GM19452 (cell line): ENCODE measurements around the gene DLG2.

ENCODE experiments used
- ATAC-seq: cut with Tn5 transposase; IDR thresholded peaks from one replicate; pipeline ENCODE4 v1.9.1; 2021; ENCODE audit not compliant: unreplicated experiment

Gene DLG2

DNA sequence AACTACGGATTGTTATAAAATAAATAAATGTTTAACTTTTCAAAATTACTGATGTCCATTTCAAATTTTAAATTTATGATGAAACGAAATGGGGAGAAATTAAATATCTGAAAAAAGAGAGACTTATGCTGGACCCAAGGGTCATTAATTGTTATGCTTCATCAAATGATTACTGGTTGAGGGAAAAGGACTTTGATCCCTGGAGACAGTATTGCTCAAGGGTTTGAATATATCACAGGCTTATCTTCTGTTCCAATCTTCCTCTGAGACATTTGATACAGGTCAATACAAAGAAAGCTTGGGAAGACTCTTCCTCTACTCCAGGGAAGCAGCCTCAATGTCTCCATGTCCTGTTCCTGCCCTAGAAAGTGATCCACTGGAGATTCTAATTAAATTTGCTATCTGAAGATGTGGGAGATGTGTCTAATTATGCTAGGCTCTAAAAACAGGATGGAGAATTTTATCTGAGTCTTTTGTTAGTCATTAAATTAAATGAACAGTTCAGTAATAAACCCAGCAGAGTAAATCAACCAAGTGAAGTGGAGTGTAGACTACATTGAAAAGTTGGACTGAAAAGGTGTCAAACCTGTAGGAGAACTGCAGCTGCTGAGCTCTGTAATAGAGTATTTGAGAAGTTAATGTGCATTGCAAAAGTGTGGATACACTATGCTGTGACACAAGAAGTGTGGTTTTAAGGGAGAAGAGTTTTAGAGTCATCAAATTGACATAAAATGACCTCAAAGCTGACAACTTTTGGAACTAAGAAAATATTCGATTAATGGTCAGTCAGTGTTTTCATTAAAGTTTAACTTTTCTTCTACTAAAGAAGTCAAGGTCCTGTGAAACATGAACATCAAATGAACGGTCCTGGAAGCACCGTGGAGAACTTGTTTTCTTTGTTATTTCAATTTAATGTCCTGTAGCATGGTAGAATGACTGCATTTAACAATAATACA, 1717.3 kb downstream of the DLG2 start:
- no peak for ATAC-seq

DNA sequence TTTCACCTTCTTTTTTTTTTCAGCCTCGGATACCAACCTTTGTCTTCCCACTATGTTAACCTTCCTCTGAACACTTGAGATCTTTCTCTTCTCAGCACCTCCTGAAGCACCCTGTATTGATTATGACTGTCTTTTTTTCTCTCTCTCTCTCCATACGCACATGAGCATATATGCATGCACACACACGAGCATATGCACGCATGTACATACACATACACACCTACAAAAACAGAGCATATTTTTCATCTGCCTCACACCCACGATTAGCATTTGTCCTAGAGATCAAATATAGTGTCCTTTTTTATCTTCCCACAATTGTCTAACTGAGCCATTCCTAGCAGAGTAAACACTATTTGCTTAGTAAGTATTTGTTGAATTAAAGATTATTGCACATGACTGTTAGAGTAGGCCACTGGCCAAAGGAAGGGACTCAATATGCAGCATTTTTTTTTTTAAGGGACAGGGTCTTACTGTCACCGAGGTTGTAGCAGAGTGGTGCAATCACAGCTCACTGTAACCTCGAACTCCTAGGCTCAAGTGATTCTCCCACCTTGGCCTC, 1718.8 kb downstream of the DLG2 start:
- ATAC-seq: no peak

DNA sequence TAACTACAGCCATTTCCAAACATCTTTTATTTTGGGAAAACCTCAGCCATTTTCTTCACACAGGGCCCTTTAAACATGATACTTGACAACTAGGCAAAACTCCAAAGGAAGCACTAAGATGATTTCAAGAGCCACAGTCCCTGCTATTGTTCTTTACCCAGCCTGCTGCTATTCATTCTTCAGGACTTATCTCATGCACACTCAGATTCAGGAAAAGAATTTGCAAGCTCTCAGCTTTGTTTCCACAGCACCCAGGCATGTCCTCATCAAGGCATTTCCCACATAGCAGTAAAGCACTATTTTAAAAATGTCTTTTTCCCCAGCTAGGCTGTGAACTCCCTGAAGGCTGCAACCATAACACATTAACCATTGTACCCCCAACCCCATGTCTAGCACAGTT, 1731.6 kb downstream of the DLG2 start:
- no peak for ATAC-seq

- no peak for ATAC-seq
Measured at GRCh38 chr11:83881428-83881827, 1745.7 kb downstream of the DLG2 start.

- no peak for ATAC-seq
Measured at GRCh38 chr11:83871054-83871453, 1756.1 kb downstream of the DLG2 start.

- ATAC-seq: no peak
Measured at GRCh38 chr11:83866655-83867054, 1760.5 kb downstream of the DLG2 start.

GRCh38 chr11:83865636-83866461, 1761.3 kb downstream of the DLG2 start:
- ATAC-seq: no peak

DNA sequence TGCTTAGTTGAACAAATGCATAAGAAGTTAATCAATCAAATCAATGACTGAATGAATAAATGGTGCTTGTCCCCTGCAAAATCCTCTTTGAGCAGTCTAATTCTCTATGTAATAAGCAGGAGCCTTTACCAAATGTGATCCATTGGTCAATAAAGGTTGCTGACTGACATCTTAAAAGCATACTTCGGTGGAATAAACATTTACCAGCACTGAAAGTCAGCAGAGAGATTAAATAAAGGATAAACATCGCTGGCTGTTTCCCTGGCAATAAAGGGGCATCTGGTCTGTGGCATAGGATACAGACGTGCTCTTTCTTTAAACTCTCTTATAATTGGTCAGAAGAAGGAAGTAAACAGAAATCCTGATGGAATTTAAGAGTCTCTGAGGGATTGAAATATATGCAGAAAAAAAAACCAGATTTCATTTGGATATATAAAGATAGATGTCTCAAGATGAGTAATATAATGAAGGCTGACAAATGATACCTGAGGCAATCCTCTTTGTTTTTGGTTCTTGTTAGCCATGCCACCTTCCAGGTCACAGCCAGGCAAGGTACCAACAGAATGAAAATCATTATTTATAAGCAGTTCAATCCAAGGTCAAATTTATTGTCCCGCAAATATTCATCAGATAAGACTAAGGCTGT, 1762.6 kb downstream of the DLG2 start:
- ATAC-seq: no peak

GRCh38 chr11:83863272-83863671, 1763.9 kb downstream of the DLG2 start:
- ATAC-seq: no peak

GRCh38 chr11:83862691-83863090, 1764.5 kb downstream of the DLG2 start:
- no peak for ATAC-seq

DNA sequence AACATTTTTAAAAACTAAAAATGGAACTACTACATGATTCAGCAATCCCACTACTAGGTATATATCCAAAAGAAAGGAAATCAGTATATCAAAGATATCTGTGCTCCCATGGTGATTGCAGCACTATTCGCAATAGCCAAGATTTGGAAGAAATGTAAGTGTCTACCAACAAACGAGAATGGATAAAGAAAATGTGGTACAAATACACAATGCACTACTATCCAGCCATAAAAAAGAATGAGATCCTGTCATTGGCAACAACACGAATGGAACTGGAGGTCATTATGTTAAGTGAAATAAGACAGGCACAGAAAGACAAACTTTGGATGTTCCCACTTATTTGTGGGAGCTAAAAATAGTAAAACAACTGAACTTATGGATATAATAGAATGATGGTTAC, 1765.1 kb downstream of the DLG2 start:
- ATAC-seq: no peak

DNA sequence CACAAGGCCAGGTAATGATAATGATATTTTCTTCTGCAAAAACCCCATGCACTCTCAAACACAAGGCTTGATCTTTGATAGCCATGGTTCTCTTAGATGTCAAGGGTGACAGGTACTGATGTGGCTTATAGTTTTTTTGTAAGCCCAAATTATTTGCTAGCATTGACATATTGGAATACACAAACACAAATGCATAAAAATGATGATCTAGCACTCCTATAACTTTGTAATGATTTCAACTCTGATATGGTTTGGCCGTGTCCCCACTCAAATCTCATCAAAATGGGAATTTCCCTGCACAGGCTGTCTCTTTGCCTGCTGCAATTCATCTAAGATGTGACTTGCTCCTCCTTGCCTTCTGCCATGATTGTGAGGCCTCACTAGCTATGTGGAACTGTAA, 1768.5 kb downstream of the DLG2 start:
- ATAC-seq: no peak

GRCh38 chr11:83855237-83855636, 1771.9 kb downstream of the DLG2 start:
- ATAC-seq: no peak

DNA sequence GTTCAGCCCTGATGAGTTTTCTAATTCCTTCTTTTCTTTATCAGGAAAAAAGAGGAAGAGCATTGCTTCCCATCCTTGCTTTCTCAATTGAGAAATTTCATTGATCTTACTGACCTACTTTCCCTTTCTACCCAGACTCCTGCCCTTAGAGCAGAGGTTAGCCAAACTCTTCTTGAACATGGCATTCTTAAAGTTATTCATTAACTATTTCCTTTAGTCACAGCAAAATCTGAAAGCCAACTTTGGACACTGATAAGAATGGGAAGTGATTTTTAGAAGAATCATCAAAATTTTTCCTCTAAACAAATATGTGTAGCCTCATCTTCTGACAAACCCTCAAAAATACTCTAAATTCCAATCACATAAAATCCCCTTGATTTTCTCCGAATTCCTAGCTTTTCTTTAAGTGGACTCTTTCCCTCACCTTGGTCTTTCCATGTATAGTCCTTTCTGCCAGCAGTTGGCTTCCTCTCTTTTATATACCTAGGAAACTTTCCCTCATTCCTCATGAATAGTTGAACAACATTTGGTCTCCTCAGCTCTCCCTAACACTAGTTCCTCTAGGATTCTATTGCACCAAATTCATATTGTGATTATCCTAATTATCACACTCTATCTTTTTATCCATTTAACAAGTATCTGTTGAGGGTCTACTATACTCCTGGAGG, 1774.2 kb downstream of the DLG2 start:
- no peak for ATAC-seq

GRCh38 chr11:83852012-83852411, 1775.1 kb downstream of the DLG2 start:
- ATAC-seq: no peak

- ATAC-seq: no peak
Measured at GRCh38 chr11:83847467-83848034, 1779.6 kb downstream of the DLG2 start.

- ATAC-seq: no peak
Measured at GRCh38 chr11:83845797-83846196, 1781.3 kb downstream of the DLG2 start.

DNA sequence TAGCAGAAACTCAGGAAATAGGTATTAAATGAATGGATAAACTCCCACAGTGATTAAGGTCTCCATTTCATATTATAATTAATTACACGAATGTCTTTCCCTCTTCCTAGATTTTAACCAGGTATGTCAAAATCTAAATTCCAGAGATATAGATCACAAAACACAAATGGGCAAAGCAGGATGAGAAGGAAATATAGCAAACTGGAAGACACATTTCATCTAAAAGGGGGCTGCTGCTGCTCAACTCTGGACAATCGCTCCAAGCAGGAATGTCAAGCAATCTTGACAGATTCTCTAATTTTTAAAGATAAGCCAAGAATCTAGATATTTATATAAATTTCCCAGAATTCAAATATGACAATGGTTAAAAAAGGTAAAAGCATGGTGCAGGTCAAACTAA, 1786.8 kb downstream of the DLG2 start:
- no peak for ATAC-seq

DNA sequence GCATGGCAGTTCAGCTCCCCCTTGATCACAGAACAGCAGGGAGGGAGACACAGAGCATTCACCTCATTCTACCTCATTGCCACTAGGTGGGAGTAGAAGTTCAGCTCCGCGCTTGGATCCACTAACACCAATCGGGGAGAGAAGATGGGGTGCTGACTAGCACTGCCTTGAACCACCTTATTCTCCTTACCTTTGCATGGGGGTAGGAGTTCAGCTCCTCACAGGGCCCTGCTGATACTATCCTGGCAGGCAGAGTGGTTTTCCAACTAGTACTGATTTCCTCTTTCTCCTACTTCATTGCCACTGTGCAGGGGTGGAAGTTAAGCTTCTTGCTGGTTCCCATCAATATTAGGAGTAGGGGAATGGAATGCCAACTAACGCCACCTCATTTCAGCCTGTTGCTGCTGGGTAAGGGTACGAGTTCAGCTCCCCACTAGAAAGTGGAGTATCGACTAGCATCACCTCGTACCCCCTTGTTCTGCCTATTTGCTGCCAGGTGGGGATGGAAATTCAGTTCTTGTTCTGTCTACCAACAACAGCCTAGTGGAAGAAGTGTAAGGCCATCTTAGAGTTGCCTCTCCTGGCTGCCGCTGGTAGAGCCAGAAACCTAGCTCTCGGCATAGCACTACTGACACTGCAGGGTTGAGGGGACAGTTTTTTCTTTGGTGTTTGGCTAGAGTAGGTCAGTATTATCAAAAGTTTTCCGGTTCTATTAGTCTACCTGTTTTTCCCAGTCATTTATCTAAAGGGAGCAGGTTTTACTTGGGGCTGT, 1790.1 kb downstream of the DLG2 start:
- ATAC-seq: peak; percentile 76

DNA sequence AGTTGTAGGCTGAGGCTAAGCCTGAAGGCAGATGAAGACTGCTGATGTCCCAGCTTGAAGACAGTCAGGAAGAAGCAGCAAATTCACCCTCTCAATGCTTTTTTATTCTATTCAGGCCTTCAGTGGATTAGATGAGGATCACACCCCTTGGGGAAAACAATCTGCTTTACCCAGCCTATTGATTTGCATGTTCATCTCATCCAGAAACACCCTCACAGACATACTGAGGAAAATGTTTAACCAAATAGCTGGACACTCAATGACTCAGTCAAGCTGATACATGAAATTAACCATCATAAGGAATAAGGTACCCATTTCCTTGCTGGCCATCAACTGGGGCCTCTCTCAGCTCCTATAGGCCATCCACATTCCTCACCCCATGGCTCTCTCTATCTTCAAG, 1791.1 kb downstream of the DLG2 start:
- ATAC-seq: no peak
